ENCODE measurements around the gene WWOX.
A peak's percentile ranks its signal among the peaks of the same experiment; 100 is the strongest.
"Not testable (repeated sequence)": the region's sequence is repeated elsewhere in the genome, so short reads cannot be mapped to it uniquely, and the experiment has no call there.

Gene WWOX

GRCh38 chr16:78500659-78501270, 401.3 kb downstream of the WWOX start:
- no peak for DNase-seq (ENCODE audit: low read depth in 2 of 2)

GRCh38 chr16:78501744-78502143, 402.3 kb downstream of the WWOX start:
- DNase-seq (ENCODE audit: low read depth in 2 of 2) = no peak

- DNase-seq (ENCODE audit: low read depth in 2 of 2) = no peak
Measured at GRCh38 chr16:78502812-78503350, 403.4 kb downstream of the WWOX start.

GRCh38 chr16:78503602-78504001, 404.1 kb downstream of the WWOX start:
- peak; percentile 6 to 13 for DNase-seq (ENCODE audit: low read depth in 2 of 2)

GRCh38 chr16:78504401-78504851, 405.0 kb downstream of the WWOX start:
- no peak for DNase-seq (ENCODE audit: low read depth in 2 of 2)

- DNase-seq (ENCODE audit: low read depth in 2 of 2) = no peak
Measured at GRCh38 chr16:78505036-78505435, 405.6 kb downstream of the WWOX start.

- no peak for DNase-seq (ENCODE audit: low read depth in 2 of 2)
Measured at GRCh38 chr16:78505544-78506366, 406.3 kb downstream of the WWOX start.

GRCh38 chr16:78506367-78507193, 407.1 kb downstream of the WWOX start:
- DNase-seq (ENCODE audit: low read depth in 2 of 2) = no peak

GRCh38 chr16:78507576-78507975, 408.1 kb downstream of the WWOX start:
- no peak for DNase-seq (ENCODE audit: low read depth in 2 of 2)

GRCh38 chr16:78509965-78510364, 410.5 kb downstream of the WWOX start:
- DNase-seq (ENCODE audit: low read depth in 2 of 2) = no peak

- no peak for DNase-seq (ENCODE audit: low read depth in 2 of 2)
Measured at GRCh38 chr16:78510496-78510895, 411.0 kb downstream of the WWOX start.

GRCh38 chr16:78513838-78514237, 414.4 kb downstream of the WWOX start:
- no peak for DNase-seq (ENCODE audit: low read depth in 2 of 2)

- not testable (repeated sequence) for DNase-seq (ENCODE audit: low read depth in 2 of 2)
Measured at GRCh38 chr16:78514888-78515287, 415.4 kb downstream of the WWOX start.

- no peak for DNase-seq (ENCODE audit: low read depth in 2 of 2)
Measured at GRCh38 chr16:78515421-78515820, 416.0 kb downstream of the WWOX start.

- no peak for DNase-seq (ENCODE audit: low read depth in 2 of 2)
Measured at GRCh38 chr16:78516006-78516736, 416.7 kb downstream of the WWOX start.

- DNase-seq (ENCODE audit: low read depth in 2 of 2) = no peak
Measured at GRCh38 chr16:78519896-78520295, 420.4 kb downstream of the WWOX start.

GRCh38 chr16:78520470-78520869, 421.0 kb downstream of the WWOX start:
- no peak for DNase-seq (ENCODE audit: low read depth in 2 of 2)

- DNase-seq (ENCODE audit: low read depth in 2 of 2) = no peak
Measured at GRCh38 chr16:78522327-78522726, 422.9 kb downstream of the WWOX start.

- no peak for DNase-seq (ENCODE audit: low read depth in 2 of 2)
Measured at GRCh38 chr16:78523212-78523985, 423.9 kb downstream of the WWOX start.

- DNase-seq (ENCODE audit: low read depth in 2 of 2) = no peak
Measured at GRCh38 chr16:78524066-78524595, 424.7 kb downstream of the WWOX start.

Data from activated CD8-positive, alpha-beta memory T cell treated with anti-CD3 and anti-CD28 coated beads for 4 hours (primary cell).